DOHH2 (cell line): ENCODE measurements around the gene RAET1L.

Source experiments
- H3F3A ChIP-seq: fragments of 200-600 bp; sonication (generic), shearing (Covaris generic); 2 replicates; pipeline ENCODE4 v1.6.0; 2016; ENCODE audit warnings: antibody characterized with exemption, mild to moderate bottlenecking; ENCODE audit not compliant: control insufficient read depth, insufficient read depth
- H3K27ac ChIP-seq: fragments of 200-600 bp; sonication (generic); 2 replicates; pipeline ENCODE4 v1.5.1; 2014; ENCODE audit warnings: low read depth, mild to moderate bottlenecking, low read length, moderate library complexity
- H3K27me3 ChIP-seq: fragments of 200-600 bp; sonication (generic); 2 replicates; pipeline ENCODE4 v1.6.1; 2014; ENCODE audit warnings: mild to moderate bottlenecking, low read length, mixed read lengths; ENCODE audit not compliant: control insufficient read depth
- H3K36me3 ChIP-seq: fragments of 200-600 bp; sonication (generic); 2 replicates; pipeline ENCODE4 v1.6.1; 2014; ENCODE audit warnings: mild to moderate bottlenecking, low read length, moderate library complexity, mixed read lengths; ENCODE audit not compliant: control insufficient read depth
- H3K4me1 ChIP-seq: fragments of 200-600 bp; sonication (generic); 2 replicates; pipeline ENCODE4 v1.6.1; 2014; ENCODE audit warnings: mild to moderate bottlenecking, low read length, mixed read lengths; ENCODE audit not compliant: control insufficient read depth
- H3K4me2 ChIP-seq: fragments of 200-600 bp; sonication (generic); 2 replicates; pipeline ENCODE4 v1.6.0; 2014; ENCODE audit warnings: mild to moderate bottlenecking, low read length, moderate library complexity
- H3K4me3 ChIP-seq: fragments of 200-600 bp; sonication (generic); 2 replicates; pipeline ENCODE4 v1.5.1; 2014; ENCODE audit warnings: mild to moderate bottlenecking, low read length, mixed read lengths
- H3K79me2 ChIP-seq: fragments of 200-600 bp; sonication (generic); 2 replicates; pipeline ENCODE4 v1.6.1; 2014; ENCODE audit warnings: mild to moderate bottlenecking, low read length, mixed read lengths; ENCODE audit not compliant: control insufficient read depth
- H3K9me2 ChIP-seq: fragments of 200-600 bp; sonication (generic); replicated peaks from 2 replicates; pipeline ENCODE4 v1.6.1; 2014; ENCODE audit warnings: mild to moderate bottlenecking, low read length, mixed read lengths; ENCODE audit not compliant: control insufficient read depth
- H3K9me3 ChIP-seq: fragments of 200-600 bp; sonication (generic); 2 replicates; pipeline ENCODE4 v1.6.1; 2014; ENCODE audit warnings: antibody characterized with exemption, low read length, mixed read lengths; ENCODE audit not compliant: control insufficient read depth, insufficient read depth
- H4K20me1 ChIP-seq: fragments of 200-600 bp; sonication (generic); 2 replicates; pipeline ENCODE4 v1.6.0; 2014; ENCODE audit warnings: low read depth, mild to moderate bottlenecking, antibody characterized with exemption, low read length, moderate library complexity; ENCODE audit not compliant: control insufficient read depth, insufficient read depth
- EZH2phosphoT487 ChIP-seq: fragments of 200-600 bp; sonication (generic); IDR thresholded peaks from 2 replicates; pipeline ENCODE4 v1.6.1; 2017; ENCODE audit warnings: borderline replicate concordance, mild to moderate bottlenecking, antibody characterized with exemption, low read length, moderate library complexity, mixed read lengths
- TF ChIP-seq, protein P1 (sequence below): fragments of 200-600 bp; sonication (generic); IDR thresholded peaks from one replicate; pipeline ENCODE4 v1.5.1; 2014; ENCODE audit warnings: antibody characterized with exemption, mild to moderate bottlenecking, low read depth, low read length; ENCODE audit not compliant: poor library complexity, severe bottlenecking

RAET1L gene

GRCh38 chr6:150038202-150039062, 13.1 kb upstream of the RAET1L start:
- Histone ChIP-seq H3K9me2 (no peaks in the 10 kb centered on the region), H3K4me2 (no peak overlapping the region), H3K4me3 (no peak overlapping the region), H3F3A (no peaks in the 10 kb centered on the region), H3K27me3 (peaks cover 28% of the 10 kb centered on the region), H3K9me3 (no peaks in the 10 kb centered on the region), H3K27ac (no peak overlapping the region), H3K36me3 (no peaks in the 10 kb centered on the region), H3K4me1 (no peaks in the 10 kb centered on the region), H4K20me1 (no peaks in the 10 kb centered on the region), H3K79me2 (no peaks in the 10 kb centered on the region)
- no peak for TF ChIP-seq EZH2phosphoT487
- TF ChIP-seq, protein P1, sequence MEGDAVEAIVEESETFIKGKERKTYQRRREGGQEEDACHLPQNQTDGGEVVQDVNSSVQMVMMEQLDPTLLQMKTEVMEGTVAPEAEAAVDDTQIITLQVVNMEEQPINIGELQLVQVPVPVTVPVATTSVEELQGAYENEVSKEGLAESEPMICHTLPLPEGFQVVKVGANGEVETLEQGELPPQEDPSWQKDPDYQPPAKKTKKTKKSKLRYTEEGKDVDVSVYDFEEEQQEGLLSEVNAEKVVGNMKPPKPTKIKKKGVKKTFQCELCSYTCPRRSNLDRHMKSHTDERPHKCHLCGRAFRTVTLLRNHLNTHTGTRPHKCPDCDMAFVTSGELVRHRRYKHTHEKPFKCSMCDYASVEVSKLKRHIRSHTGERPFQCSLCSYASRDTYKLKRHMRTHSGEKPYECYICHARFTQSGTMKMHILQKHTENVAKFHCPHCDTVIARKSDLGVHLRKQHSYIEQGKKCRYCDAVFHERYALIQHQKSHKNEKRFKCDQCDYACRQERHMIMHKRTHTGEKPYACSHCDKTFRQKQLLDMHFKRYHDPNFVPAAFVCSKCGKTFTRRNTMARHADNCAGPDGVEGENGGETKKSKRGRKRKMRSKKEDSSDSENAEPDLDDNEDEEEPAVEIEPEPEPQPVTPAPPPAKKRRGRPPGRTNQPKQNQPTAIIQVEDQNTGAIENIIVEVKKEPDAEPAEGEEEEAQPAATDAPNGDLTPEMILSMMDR = no peak

GRCh38 chr6:150037526-150038201, 12.3 kb upstream of the RAET1L start:
- H3K4me3 ChIP-seq = no peak overlapping the region
- TF ChIP-seq, protein P1 = no peak
- no peak for TF ChIP-seq EZH2phosphoT487
- no peak overlapping the region for H3K4me2 ChIP-seq
- no peaks in the 10 kb centered on the region for H3K4me1 ChIP-seq
- H3K79me2 ChIP-seq = no peaks in the 10 kb centered on the region
- H3F3A ChIP-seq = no peaks in the 10 kb centered on the region
- H3K27ac ChIP-seq = no peak overlapping the region
- no peaks in the 10 kb centered on the region for H3K9me2 ChIP-seq
- H4K20me1 ChIP-seq = no peaks in the 10 kb centered on the region
- H3K36me3 ChIP-seq = no peaks in the 10 kb centered on the region
- peaks cover 28% of the 10 kb centered on the region for H3K27me3 ChIP-seq
- H3K9me3 ChIP-seq = no peaks in the 10 kb centered on the region

DNA sequence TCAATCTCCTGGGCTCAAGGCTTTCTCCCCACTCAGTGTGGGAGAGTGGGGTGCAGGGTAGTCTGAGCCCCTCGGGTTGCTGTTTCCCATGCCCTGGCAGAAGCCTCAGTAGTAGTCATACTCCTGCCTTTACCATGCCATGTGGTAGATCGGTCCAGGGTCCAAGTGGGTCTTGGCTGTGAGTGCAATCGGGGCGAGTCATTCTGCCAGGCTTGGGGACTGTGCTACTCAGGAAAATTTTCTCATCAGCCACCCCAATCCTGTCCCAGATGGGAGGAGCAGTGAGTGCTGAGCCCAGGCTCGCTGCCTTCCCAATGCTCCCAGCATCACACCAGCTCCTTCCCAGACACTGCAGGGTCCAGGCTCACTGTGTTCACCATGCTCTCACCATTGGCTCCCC, 10.7 kb upstream of the RAET1L start:
- TF ChIP-seq, protein P1 = no peak
- TF ChIP-seq EZH2phosphoT487 = no peak
- H4K20me1 ChIP-seq = no peaks in the 10 kb centered on the region
- H3K4me2 ChIP-seq = no peak overlapping the region
- H3K27ac ChIP-seq = no peak overlapping the region
- no peaks in the 10 kb centered on the region for H3K4me1 ChIP-seq
- H3K4me3 ChIP-seq = no peak overlapping the region
- H3F3A ChIP-seq = no peaks in the 10 kb centered on the region
- no peaks in the 10 kb centered on the region for H3K9me2 ChIP-seq
- H3K27me3 ChIP-seq = peaks cover 28% of the 10 kb centered on the region
- no peaks in the 10 kb centered on the region for H3K36me3 ChIP-seq
- no peaks in the 10 kb centered on the region for H3K79me2 ChIP-seq
- H3K9me3 ChIP-seq = no peaks in the 10 kb centered on the region
